ENCODE results near the gene BRD1. TPM values are rescaled to one million over a fixed set of nuclear protein-coding genes. Genes with fewer than 3 reads are reported as not detected.
A peak's percentile ranks its signal among the peaks of the same experiment; 100 is the strongest.

Gene BRD1
- polyA plus RNA-seq (2012; ENCODE audit: insufficient read length, low read depth), result 22.5 TPM

- TF ChIP-seq FOXP2 (optimal IDR thresholded peaks at IDR 0.05; ENCODE audit: borderline replicate concordance, extremely low read depth, extremely low read length, insufficient read depth) (no peak), TAF1 (IDR thresholded peaks at IDR 0.05; ENCODE audit: borderline replicate concordance, insufficient read depth, low read length) (0 out of 2 replicates have a peak, but pooled peaks have one; percentile 58)
Measured at GRCh38 chr22:49827853-49828598, at the start of gene BRD1. Gene BRD1, minus strand, starts transcription at chr22:49827873. Its CDS starts 3,556 bp downstream, at chr22:49824317.

- TF ChIP-seq REST (IDR thresholded peaks at IDR 0.05; ENCODE audit: insufficient read depth in 1 of 2, low read depth in 2 of 2, low read length in 2 of 2) (no peak), FOXP2 (optimal IDR thresholded peaks at IDR 0.05; ENCODE audit: borderline replicate concordance, extremely low read depth, extremely low read length, insufficient read depth) (no peak), TAF1 (IDR thresholded peaks at IDR 0.05; ENCODE audit: borderline replicate concordance, insufficient read depth, low read length) (no peak), SIN3A (IDR thresholded peaks at IDR 0.05; ENCODE audit: borderline replicate concordance, insufficient read depth, low read length) (no peak), POLR2AphosphoS5 (IDR thresholded peaks at IDR 0.05; ENCODE audit: low read depth, low read length) (no peak)
Measured at GRCh38 chr22:49873228-49873940, 45.7 kb upstream of the BRD1 start.

- TF ChIP-seq TAF1 (IDR thresholded peaks at IDR 0.05; ENCODE audit: borderline replicate concordance, insufficient read depth, low read length), result no peak
- TF ChIP-seq POLR2AphosphoS5 (IDR thresholded peaks at IDR 0.05; ENCODE audit: low read depth, low read length), result no peak
- TF ChIP-seq REST (IDR thresholded peaks at IDR 0.05; ENCODE audit: insufficient read depth in 1 of 2, low read depth in 2 of 2, low read length in 2 of 2), result no peak
Measured at GRCh38 chr22:49872347-49872746, 44.7 kb upstream of the BRD1 start.

- TF ChIP-seq POLR2AphosphoS5 (IDR thresholded peaks at IDR 0.05; ENCODE audit: low read depth, low read length), result no peak
Measured at GRCh38 chr22:49871482-49871881, 43.8 kb upstream of the BRD1 start.

- TF ChIP-seq TAF1 (IDR thresholded peaks at IDR 0.05; ENCODE audit: borderline replicate concordance, insufficient read depth, low read length) (no peak), POLR2AphosphoS5 (IDR thresholded peaks at IDR 0.05; ENCODE audit: low read depth, low read length) (no peak), REST (IDR thresholded peaks at IDR 0.05; ENCODE audit: insufficient read depth in 1 of 2, low read depth in 2 of 2, low read length in 2 of 2) (no peak), SIN3A (IDR thresholded peaks at IDR 0.05; ENCODE audit: borderline replicate concordance, insufficient read depth, low read length) (no peak), FOXP2 (optimal IDR thresholded peaks at IDR 0.05; ENCODE audit: borderline replicate concordance, extremely low read depth, extremely low read length, insufficient read depth) (no peak)
Measured at GRCh38 chr22:49869845-49870712, 42.4 kb upstream of the BRD1 start.
